LHCN-M2 (cell line): ENCODE results near the gene ACSL3. TPM values are rescaled to one million over a fixed set of nuclear protein-coding genes. Genes with fewer than 3 reads are reported as not detected.
"Not testable (repeated sequence)": the region's sequence is repeated elsewhere in the genome, so short reads cannot be mapped to it uniquely, and the experiment has no call there.

ENCODE experiments used
- DNase-seq: peaks from one replicate; pipeline ENCODE4 v3.0.0-alpha.2; 2012; ENCODE audit warnings: low read depth
- total RNA-seq: library from RNA; depleted of rRNA; stranded (reverse); fragments of >200 nt; gene quantifications from 2 replicates; pipeline ENCODE4 v1.2.3, GENCODE V29; 2014

ACSL3 gene
- total RNA-seq, 1 experiment from 2014 or later: 215 TPM

- no peak for DNase-seq
These were observed 47.1 kb downstream of the ACSL3 start for GRCh38 chr2:222907790-222908441.

GRCh38 chr2:222909286-222909685, 48.5 kb downstream of the ACSL3 start:
- no peak for DNase-seq

- DNase-seq: peak; percentile 62
These were observed 51.3 kb downstream of the ACSL3 start for GRCh38 chr2:222912117-222912516.

- DNase-seq: no peak
These were observed 51.9 kb downstream of the ACSL3 start for GRCh38 chr2:222912776-222913175.

GRCh38 chr2:222915092-222915957, 54.5 kb downstream of the ACSL3 start:
- peak; percentile 33 for DNase-seq

- no peak for DNase-seq
These were observed 55.7 kb downstream of the ACSL3 start for GRCh38 chr2:222916229-222917197.

- not testable (repeated sequence) for DNase-seq
These were observed 56.4 kb downstream of the ACSL3 start for GRCh38 chr2:222917212-222917611.

GRCh38 chr2:222919841-222920526, 59.1 kb downstream of the ACSL3 start:
- DNase-seq: peak; percentile 93

- DNase-seq: no peak
These were observed 59.9 kb downstream of the ACSL3 start for GRCh38 chr2:222920657-222921186.

- DNase-seq: no peak
These were observed 61.4 kb downstream of the ACSL3 start for GRCh38 chr2:222922019-222922800.

GRCh38 chr2:222926915-222927314, 66.1 kb downstream of the ACSL3 start:
- DNase-seq: no peak

- DNase-seq: no peak
These were observed 66.8 kb downstream of the ACSL3 start for GRCh38 chr2:222927600-222927999.

GRCh38 chr2:222928335-222928734, 67.5 kb downstream of the ACSL3 start:
- DNase-seq: no peak

GRCh38 chr2:222930862-222931261, 70.0 kb downstream of the ACSL3 start:
- DNase-seq: no peak

- DNase-seq: peak; percentile 48
These were observed 70.8 kb downstream of the ACSL3 start for GRCh38 chr2:222931659-222932058.

GRCh38 chr2:222933458-222933857, 72.6 kb downstream of the ACSL3 start:
- no peak for DNase-seq

- DNase-seq: no peak
These were observed 75.0 kb downstream of the ACSL3 start for GRCh38 chr2:222935688-222936298.

- no peak for DNase-seq
These were observed 75.9 kb downstream of the ACSL3 start for GRCh38 chr2:222936705-222937104.

- DNase-seq: no peak
These were observed 77.5 kb downstream of the ACSL3 start for GRCh38 chr2:222938327-222938726.
